Measurements from ENCODE around the gene NRTN. TPM values are rescaled to one million over a fixed set of nuclear protein-coding genes. Genes with fewer than 3 reads are reported as not detected.

NRTN gene
- total RNA-seq, 1 donor from 2014 or later = 0.64 TPM

DNA sequence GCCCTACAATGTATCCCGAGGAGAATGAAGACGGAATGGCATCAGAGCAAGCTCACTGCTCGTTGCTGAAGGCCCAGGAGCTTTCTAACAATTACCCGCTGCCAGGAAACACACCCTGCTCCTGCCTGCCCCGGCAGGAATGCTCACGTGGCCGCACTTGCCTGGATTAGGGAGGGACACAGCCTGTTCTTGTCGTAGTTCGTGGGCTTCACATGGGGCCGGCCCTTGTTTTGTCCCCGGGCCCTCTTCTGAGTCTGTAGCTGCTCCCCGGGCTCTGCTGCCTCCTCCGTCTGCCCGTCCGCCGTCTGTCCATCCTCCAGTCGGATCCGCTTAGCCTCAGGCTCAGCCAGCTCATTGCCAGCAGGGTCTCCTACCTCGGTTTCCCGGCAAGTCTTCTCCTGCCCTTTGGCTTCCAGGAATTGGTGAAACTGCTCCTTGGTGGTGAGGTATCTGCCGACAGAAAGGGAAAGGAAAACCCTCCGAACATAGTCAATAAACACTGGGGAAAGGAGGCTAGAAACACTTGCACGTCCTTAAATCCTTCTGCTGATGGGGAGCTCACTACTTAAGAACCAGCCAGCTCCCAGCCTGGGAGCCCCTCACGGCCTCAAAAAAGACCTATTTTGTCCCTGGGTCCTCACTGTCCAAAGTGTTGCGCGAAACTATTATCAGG lies 14.8 kb upstream of the NRTN start:
- intact Hi-C loops (cut with micrococcal nuclease) = loop anchor here (1.0 to 2.0 kb wide), 11 partner anchors 38 to 1319 kb away; partner anchors contain the start of genes ALKBH7, CATSPERD, CLPP and GPR108

DNA sequence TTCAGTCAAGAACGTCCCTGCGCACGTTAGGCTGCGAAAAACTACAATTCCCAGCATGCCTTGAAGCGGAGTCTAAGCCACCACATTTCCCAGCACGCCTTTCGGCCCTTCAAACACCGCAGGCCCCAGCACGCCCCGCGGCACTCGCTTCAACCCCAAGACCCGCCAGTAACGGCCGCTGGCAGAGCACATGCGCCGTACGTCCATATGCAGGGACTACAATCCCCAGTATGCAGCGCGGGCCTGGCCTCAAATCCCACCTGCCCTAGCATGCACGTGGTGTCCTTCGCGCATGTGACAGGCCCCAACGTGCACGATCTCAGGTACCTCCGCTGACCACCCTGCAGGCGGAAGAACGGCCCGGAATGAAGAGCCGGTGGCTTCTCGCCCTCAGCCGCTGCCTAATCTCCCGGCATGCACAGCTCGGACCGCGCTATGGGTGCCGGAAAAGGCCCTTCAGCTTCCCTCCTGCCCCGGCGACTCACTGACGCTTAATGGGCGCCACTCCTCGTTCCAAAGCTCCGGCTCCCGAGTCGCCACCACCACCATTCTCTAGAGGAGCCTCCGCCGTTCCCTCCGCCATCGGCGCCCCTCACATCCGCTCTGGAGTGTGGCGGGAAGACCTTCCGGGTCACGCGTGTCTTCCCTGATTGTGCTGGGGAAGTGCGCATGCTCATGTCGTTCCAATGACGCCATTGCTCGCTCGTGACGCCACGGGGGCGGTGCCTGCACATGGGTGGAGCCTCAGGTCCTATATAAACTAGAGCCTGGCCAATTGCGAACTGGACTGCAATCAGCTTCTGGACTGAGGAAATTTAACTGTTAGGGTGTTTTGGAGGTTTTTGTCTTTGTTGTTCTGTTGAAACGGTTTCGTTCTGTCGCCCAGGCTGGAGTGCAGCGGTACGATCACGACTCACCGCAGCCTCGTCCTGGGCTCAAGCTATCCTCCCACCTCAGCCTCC lies 14.0 kb upstream of the NRTN start, which contains the start of gene DUS3L:
Gene DUS3L, minus strand, starts transcription at position 605 of the 962 bp plus-strand sequence. Its CDS starts 22 bp downstream, at position 583.
- intact Hi-C loops (cut with micrococcal nuclease) = loop anchor here (1.0 to 2.0 kb wide), 14 partner anchors 13 to 1320 kb away; partner anchors contain the start of genes ALKBH7, CATSPERD, CLPP and FEM1A

- intact Hi-C loops (cut with micrococcal nuclease) = no loop called here
Measured at GRCh38 chr19:5792224-5792623, 12.6 kb upstream of the NRTN start.

- intact Hi-C loops (cut with micrococcal nuclease) = no loop called here
Measured at GRCh38 chr19:5793188-5793587, 11.7 kb upstream of the NRTN start.

DNA sequence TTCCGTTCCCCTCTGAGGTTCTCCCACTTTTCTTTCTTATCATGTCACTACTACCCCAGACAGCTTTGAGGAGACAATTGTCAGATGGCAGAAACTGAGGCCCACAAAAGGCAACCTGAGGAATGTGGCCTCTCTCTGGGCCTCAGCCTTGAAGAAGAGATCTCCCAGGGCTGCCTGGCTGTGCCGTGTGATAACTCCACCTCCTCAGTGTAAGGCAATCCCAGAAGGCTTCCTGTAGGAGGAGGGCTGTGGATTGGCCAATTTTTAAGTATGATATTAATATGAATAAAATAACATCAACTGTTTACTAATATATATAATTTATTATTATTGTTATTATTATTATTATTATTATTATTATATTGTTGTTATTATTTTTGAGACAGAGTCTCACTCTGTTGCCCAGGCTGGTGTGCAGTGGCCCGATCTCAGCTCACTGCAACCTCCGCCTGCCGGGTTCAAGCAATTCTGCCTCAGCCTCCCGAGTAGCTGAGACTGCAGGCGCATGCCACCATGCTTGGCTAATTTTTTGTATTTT lies 9.4 kb upstream of the NRTN start:
- intact Hi-C loops (cut with micrococcal nuclease) = no loop called here

GRCh38 chr19:5798244-5798643 lies 6.6 kb upstream of the NRTN start:
- intact Hi-C loops (cut with micrococcal nuclease) = no loop called here

DNA sequence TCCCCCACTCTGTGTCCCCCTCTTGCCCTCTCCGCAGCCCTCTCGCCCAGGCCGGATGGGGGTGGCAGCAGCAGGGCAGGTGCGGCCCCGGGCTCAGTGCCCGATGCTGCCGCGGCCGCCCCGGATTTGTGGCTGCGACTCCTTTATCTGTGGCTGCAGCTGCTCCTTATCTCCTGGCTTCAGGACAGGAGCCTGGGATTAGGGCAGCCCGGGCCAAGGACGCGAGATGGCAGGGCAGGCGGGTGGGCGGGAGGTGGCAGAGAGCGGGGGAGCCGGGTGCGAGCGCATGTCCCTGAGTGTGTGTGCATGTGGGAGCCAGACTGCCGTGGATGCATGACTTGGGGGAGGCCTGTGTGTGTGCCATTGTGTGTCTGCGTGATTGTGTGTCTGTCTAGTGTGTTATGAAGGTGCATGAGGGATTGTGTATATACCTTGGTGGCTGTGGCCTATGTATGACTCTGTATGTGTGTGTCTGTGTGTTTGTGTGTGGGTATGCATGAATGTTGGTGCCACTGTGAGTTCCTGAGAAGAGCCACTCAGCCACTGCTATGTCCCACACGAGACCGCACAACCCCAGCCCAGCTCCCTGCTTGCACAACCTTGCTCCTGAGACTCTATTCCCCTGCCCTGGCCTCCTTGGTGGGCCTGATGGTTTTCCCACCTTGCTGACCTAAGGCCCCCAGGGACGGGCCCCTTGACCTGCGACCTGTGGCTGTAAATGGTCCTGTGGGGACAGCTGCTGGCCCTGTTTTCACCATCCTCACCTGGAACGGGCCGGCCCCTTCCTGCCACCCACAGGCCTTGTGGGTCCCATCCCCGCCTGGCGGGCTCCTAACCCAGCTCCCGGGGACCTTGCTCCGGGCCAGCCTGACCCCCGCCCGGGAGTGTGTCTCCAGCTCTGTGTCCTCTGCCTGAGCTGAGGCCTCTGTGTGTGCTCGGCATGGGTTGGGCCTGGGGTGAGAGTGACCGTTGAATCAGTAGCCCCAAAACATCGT lies 5.3 kb upstream of the NRTN start:
- intact Hi-C loops (cut with micrococcal nuclease) = no loop called here

- intact Hi-C loops (cut with micrococcal nuclease) = no loop called here
Measured at GRCh38 chr19:5800361-5801270, 4.3 kb upstream of the NRTN start.

DNA sequence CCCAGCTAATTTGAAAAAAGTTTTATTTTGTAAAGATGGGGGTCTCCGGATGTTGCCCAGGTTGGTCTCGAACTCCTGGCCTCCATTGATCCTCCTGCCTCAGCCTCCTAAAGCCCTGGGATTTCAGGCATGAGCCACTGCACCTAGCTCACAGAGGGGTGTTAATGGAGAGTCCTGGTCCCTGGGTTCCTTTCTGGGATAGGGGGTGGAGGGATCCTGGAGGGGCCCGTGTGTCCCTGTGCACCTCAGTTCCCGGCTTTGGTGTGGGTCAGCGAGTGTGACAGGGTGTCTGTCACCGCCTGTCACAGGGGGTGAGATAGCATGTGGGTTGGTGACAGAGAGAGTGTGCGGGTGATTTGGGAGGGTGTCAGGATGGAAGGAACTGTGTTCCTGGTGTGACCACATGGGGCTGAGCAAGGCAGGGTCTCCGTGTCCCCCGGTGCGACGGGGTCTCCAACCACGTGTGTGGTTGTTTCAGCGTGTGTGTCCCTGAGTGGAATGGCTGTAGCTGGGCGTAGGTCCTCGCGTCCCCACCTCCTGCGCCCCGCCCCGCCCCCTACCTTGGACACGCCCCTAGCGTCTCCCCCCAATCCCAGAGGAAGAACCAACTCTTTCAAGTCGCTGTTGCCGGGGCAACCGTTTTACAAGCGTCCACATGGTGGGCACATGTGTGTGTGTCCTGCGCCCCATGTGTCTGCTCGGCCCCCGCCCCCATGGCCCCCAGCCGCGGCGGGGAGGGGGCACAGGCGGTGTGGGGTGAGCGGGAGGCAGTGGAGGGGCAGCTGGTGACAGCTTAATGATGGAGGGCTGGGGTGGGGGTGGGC lies 2.9 kb upstream of the NRTN start:
- intact Hi-C loops (cut with micrococcal nuclease) = no loop called here

DNA sequence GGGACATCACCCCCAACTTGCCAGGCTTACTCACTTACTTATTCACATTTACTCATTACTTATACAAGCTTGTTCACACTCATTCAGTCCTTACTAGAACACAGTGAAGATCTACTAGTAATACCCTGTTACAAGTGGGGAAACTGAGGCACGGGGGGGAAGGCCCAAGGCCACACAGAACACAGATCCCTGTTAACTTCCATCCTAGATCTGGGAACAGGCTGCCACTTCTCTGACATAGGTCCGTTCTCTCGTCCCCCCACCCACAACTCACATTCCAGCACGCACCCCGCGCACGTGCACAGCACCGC lies 1.5 kb upstream of the NRTN start:
- intact Hi-C loops (cut with micrococcal nuclease) = no loop called here

DNA sequence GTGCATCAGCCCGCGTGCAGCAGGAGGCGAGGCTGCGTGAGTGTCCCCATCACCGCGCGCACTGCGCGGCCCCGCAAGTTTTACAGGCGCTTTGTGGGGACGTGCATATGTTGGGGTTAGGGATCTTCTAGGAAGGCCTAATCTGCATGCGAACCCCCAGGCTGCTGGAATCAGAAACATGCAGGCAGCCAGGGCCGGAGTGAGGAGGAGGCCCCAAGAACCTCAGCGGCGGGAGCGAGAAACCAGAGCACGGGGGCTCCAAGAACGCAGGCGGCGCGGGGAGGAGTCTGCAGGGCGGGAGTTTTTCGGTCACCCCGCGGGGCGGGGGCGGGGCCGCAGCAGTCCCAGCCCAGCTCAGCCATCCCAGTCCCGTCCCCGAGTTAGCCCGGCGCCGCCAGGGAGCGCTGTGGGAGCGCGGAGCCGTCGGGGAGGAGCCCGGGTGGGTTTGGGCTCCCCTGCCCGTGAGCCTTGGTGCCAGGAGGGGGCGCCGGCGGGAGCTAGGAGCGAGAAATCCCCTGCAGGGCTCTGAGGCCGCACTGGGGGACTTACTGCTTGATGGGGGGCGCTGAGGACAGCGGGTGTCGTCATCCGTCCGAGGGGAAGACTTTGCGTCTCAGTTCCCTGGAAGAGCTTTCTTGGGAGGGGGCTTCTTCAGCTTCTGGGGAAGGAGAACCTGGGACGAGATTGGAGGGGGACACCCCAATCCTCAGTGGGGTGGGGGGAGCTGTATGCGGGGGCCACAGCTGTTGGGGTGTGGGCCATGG lies 933 bp upstream of the NRTN start:
- intact Hi-C loops (cut with micrococcal nuclease) = loop anchor here (1.0 kb wide), 5 partner anchors 13 to 306 kb away; partner anchors contain the start of genes DUS3L, RFX2 and VMAC

- intact Hi-C loops (cut with micrococcal nuclease) = no loop called here
Measured at GRCh38 chr19:5805462-5806132, 730 bp downstream of the NRTN start.

DNA sequence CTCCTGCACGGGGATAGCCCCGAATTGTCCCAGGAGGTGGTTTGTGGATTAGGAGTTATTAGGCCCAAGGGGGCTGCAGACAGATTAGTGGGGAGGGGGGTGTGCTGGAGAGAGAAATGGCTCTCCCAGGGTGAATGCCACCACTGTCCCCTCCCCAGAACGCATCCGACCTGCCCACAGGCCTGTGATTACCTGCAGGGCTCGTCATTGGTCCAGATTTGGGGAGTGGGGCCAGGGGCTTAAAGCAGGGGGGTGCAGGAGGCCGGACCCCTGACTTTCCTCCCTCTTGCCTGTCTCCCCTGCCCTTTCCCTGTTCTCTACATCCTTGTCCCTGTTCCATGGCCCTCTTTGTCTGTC lies 1.2 kb downstream of the NRTN start:
- intact Hi-C loops (cut with micrococcal nuclease) = no loop called here

DNA sequence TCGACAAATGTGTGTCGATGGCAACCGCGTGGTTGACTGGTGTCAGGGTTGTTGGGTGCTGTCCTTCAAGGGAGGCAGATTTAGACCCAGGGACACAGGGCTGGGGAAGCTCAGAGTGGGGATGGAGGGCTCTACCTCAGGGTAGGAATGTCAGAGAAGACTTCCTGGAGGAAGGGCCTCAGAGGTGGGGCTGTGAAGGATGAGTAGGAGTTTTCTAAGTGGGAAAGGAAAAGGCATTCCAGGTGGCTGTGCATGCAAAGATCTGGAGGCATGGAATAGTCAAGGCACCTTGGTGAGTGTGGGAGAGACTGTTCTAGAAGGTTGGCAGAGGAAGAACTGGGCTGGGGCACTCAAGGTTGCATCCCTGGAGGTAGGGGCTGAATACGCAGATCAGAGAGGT lies 2.0 kb downstream of the NRTN start:
- intact Hi-C loops (cut with micrococcal nuclease) = no loop called here

DNA sequence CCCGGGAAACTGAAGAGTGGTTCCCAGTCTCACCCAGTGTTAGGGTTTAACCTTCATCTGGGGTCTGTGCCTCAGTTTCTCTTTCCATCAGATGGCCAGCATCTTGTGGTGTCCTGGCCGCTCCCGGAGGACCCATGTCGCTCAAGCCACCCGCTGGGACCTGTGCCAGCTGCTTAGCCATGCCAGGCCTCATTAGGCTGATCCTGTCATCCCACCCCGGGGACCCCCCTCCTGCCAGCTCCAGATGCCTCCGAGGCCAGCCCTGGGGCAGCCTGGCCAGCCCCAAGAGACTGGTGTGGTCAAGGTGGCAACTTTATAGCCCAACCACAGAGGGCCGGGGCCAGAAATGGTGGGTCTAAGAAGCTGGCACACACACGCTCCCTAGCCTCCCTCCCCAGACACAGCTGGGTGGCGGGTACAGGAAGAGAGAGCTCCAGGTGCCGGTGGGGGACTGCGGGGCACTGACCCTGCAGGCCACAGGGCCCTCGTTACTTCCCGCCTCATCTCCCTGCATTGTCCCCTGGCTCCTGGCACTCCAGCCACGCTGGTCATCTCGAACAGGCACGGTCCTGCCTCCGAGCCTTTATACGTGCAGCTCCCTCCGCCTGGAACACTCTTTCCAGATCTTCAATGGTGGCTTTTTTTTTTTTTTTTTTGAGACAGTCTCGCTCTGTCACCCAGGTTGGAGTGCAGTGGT lies 3.4 kb downstream of the NRTN start:
- intact Hi-C loops (cut with micrococcal nuclease) = no loop called here

DNA sequence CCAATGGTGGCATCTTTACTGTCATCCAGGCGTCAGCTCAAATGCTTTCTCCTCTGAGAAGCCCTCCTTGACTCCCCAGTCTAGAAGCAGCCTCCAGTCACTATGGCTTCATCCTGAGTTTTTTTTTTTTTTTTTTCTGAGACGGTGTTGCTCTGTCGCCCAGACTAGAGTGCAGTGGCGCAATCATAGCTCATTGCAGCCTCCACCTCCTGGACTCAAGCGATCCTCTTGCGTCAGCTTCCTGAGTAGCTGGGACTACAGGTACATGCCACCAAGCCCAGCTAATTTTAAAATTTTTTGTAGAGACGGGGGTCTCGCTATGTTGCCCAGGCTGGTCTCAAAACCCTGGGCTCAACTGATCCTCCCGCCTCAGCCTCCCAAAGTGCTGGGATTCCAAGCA lies 4.2 kb downstream of the NRTN start:
- intact Hi-C loops (cut with micrococcal nuclease) = no loop called here

GRCh38 chr19:5809469-5809868 lies 4.6 kb downstream of the NRTN start:
- intact Hi-C loops (cut with micrococcal nuclease) = no loop called here

Data from T-helper 1 cell treated with Interleukin-12 subunit alpha and Interleukin-12 subunit beta and Interleukin-4 antibody, amounts not matched to agents 30 ng/mL and 1 ng/mL, for 36 hours (primary cell).